A549 (cell line): ENCODE data around the gene BLOC1S4.

Experiments
- BHLHE40 ChIP-seq: IDR thresholded peaks from 2 replicates; pipeline ENCODE4 v1.6.1; 2012; ENCODE audit warnings: low read depth, low read length, inconsistent platforms
- CHD4 ChIP-seq: fragments of 200-600 bp; sonication (generic); IDR thresholded peaks from 2 replicates; pipeline ENCODE4 v1.6.1; 2016; ENCODE audit warnings: antibody characterized with exemption, mild to moderate bottlenecking, borderline replicate concordance
- CTCF ChIP-seq: fragments of >200 bp; sonication (Bioruptor Twin); formaldehyde crosslinking; IDR thresholded peaks from 3 replicates; pipeline ENCODE4 v1.5.1; 2016
- EP300 ChIP-seq, 2 experiments: fragments of >200 bp; sonication (Bioruptor Twin); formaldehyde crosslinking; IDR thresholded peaks; 2 replicates in 1 of 2; 3 replicates in 1 of 2; pipeline ENCODE4 v1.6.1; 2016 to 2017
- FOSL2 ChIP-seq, 2 experiments: fragments of 450-650 bp in 1 of 2; fragments of >200 bp in 1 of 2; sonication (Bioruptor Twin) in 1 of 2; formaldehyde crosslinking; IDR thresholded peaks; 2 replicates each; pipeline versions ENCODE4 v1.5.0 to v1.6.1; 2016 to 2020; ENCODE audit warnings: mild to moderate bottlenecking in 1 of 2, moderate library complexity in 1 of 2
- HOXA7 ChIP-seq: fragments of 250-450 bp; sonication (Bioruptor Pico); IDR thresholded peaks from 2 replicates; pipeline ENCODE4 v1.5.0; 2020; ENCODE audit warnings: mild to moderate bottlenecking, moderate library complexity
- JUN ChIP-seq, 2 experiments: fragments of >200 bp; sonication (Bioruptor Twin); formaldehyde crosslinking; IDR thresholded peaks; 2 replicates in 1 of 2; 3 replicates in 1 of 2; pipeline ENCODE4 v1.6.1; 2016 to 2017
- MAX ChIP-seq: IDR thresholded peaks from 2 replicates; pipeline ENCODE4 v1.6.1; 2012
- NFE2L2 ChIP-seq: fragments of 150-350 bp; conservative IDR thresholded peaks from 2 replicates; pipeline ENCODE4 v1.6.1; 2014; ENCODE audit warnings: low read length
- POLR2A ChIP-seq: IDR thresholded peaks from 2 replicates; pipeline ENCODE4 v1.6.1; 2012; ENCODE audit warnings: mild to moderate bottlenecking, low read length
- REST ChIP-seq: fragments of 200-600 bp; sonication (generic); IDR thresholded peaks from 2 replicates; pipeline ENCODE4 v1.6.1; 2016; ENCODE audit warnings: antibody characterized with exemption, mild to moderate bottlenecking, moderate library complexity
- SMC3 ChIP-seq: fragments of >200 bp; sonication (Bioruptor Twin); formaldehyde crosslinking; IDR thresholded peaks from 3 replicates; pipeline ENCODE4 v1.6.1; 2018; ENCODE audit warnings: inconsistent platforms
- TP53 ChIP-seq: fragments of 250-450 bp; sonication (Bioruptor Pico); IDR thresholded peaks from 2 replicates; pipeline ENCODE4 v1.5.0; 2021; ENCODE audit warnings: mild to moderate bottlenecking, moderate library complexity

GRCh38 chr4:6699903-6700302 lies 16.1 kb upstream of the BLOC1S4 start:
- TF ChIP-seq FOSL2 (IDR thresholded peaks at IDR 0.05): no peak
- no peak for TF ChIP-seq FOSL2 (CRISPR knock-in tag; IDR thresholded peaks at IDR 0.05)
- no peak for TF ChIP-seq REST
- TF ChIP-seq BHLHE40: no peak
- TF ChIP-seq NFE2L2: no peak
- TF ChIP-seq CTCF: no peak
- no peak for TF ChIP-seq POLR2A
- TF ChIP-seq MAX: no peak
- TF ChIP-seq HOXA7 (CRISPR knock-in tag): no peak
- no peak for TF ChIP-seq CHD4
- no peak for TF ChIP-seq EP300 (IDR thresholded peaks at IDR 0.05)
- TF ChIP-seq JUN (IDR thresholded peaks at IDR 0.05): no peak
- no peak for TF ChIP-seq SMC3
- no peak for TF ChIP-seq TP53 (CRISPR knock-in tag)
